ENCODE data around the gene SLC38A8. TPM values are rescaled to one million over a fixed set of nuclear protein-coding genes. Genes with fewer than 3 reads are reported as not detected.

The SLC38A8 gene
- polyA plus RNA-seq, 1 experiment = not detected

DNA sequence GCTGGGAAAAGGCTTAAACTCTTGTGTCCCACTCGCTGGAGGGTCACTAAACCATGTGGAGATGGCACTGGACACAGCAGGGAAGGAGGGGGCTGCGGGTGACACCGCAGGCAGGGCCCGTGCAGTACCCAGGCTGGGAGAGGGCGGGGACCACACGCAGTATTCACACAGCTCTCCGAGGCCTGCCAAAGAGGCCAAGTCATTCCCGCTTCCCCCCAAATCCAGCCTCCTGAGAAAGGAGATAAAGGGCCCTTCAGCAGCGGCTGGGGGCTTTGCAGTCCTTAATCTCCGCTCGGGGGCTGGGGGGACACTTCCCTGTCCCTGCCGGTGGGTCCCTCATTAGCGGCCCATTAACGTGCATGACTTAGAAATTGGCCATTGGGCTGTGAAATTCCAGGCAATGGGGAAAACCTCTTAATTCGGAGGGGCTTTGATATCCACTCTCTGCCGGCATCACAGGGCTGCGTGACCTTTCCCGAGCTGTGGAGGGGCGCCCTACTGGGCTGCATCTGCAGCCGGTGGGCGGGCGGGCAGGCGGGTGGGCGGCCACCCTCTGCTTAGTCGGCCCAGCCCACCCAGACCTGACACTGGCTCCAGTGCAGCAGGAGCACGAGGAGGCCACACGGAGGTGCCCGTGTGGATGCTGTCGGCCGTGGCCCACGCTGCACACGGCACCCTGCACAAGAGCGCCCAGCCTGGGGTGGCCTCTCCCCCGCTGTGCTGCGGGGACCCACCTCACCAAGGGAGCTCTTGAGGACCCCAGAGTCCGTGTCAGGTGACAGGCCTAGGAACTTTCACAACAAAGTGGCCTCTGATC, 2.6 kb upstream of the SLC38A8 start:
- POLR2A ChIA-PET = no interaction called here
- H3K27ac ChIP-seq (ENCODE audit: low read depth, low read length) = no peak overlapping the region
- no peaks in the 10 kb centered on the region; the same call in 1 of the 2 replicates for H3K9me3 ChIP-seq (ENCODE audit: control insufficient read depth, insufficient read depth, low read length)
- no peak for DNase-seq (ENCODE audit: low read depth, low spot score)
- H3K27me3 ChIP-seq (ENCODE audit: control insufficient read depth, insufficient read depth, low read length) = peaks cover 50% of the 10 kb centered on the region
- CTCF ChIA-PET = interaction anchor here (1.2 to 1.5 kb wide), 4 partner anchors 18 to 220 kb away, joined by 3 to 8 read pairs (median 4); no protein-coding TSS in a partner anchor
- TF ChIP-seq, protein P1, sequence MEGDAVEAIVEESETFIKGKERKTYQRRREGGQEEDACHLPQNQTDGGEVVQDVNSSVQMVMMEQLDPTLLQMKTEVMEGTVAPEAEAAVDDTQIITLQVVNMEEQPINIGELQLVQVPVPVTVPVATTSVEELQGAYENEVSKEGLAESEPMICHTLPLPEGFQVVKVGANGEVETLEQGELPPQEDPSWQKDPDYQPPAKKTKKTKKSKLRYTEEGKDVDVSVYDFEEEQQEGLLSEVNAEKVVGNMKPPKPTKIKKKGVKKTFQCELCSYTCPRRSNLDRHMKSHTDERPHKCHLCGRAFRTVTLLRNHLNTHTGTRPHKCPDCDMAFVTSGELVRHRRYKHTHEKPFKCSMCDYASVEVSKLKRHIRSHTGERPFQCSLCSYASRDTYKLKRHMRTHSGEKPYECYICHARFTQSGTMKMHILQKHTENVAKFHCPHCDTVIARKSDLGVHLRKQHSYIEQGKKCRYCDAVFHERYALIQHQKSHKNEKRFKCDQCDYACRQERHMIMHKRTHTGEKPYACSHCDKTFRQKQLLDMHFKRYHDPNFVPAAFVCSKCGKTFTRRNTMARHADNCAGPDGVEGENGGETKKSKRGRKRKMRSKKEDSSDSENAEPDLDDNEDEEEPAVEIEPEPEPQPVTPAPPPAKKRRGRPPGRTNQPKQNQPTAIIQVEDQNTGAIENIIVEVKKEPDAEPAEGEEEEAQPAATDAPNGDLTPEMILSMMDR (IDR thresholded peaks at IDR 0.05; ENCODE audit: low read depth, low read length) = no peak
- no peak overlapping the region for H3K4me3 ChIP-seq (ENCODE audit: low read depth, low read length)

DNA sequence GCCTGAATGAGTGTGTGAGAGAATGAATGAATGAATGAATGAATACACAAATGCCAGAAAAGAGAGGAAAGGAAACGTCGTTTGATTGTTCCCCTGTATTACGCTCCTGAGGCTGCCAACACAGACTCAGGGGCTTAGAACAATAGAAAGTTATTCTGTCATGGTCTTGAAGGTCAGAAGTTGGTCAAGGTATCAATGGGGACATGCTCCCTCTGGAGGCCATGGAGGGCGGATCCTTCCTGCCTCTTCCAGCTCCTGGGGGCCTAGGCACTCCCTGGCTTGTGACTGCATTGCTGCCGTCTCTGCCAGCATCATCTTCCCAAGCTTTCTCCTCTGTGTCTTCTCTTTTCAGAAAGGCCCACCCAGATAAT, 1.5 kb upstream of the SLC38A8 start:
- no peaks in the 10 kb centered on the region; the same call in 1 of the 2 replicates for H3K9me3 ChIP-seq (ENCODE audit: control insufficient read depth, insufficient read depth, low read length)
- TF ChIP-seq, protein P1 (IDR thresholded peaks at IDR 0.05; ENCODE audit: low read depth, low read length) = peak; percentile 47
- DNase-seq (ENCODE audit: low read depth, low spot score) = no peak
- H3K4me3 ChIP-seq (ENCODE audit: low read depth, low read length) = no peak overlapping the region
- H3K27me3 ChIP-seq (ENCODE audit: control insufficient read depth, insufficient read depth, low read length) = peaks cover 56% of the 10 kb centered on the region
- H3K27ac ChIP-seq (ENCODE audit: low read depth, low read length) = no peak overlapping the region
- POLR2A ChIA-PET = no interaction called here
- CTCF ChIA-PET = interaction anchor here (1.1 to 2.3 kb wide), 5 partner anchors 19 to 219 kb away, joined by 3 to 8 read pairs (median 4); no protein-coding TSS in a partner anchor

DNA sequence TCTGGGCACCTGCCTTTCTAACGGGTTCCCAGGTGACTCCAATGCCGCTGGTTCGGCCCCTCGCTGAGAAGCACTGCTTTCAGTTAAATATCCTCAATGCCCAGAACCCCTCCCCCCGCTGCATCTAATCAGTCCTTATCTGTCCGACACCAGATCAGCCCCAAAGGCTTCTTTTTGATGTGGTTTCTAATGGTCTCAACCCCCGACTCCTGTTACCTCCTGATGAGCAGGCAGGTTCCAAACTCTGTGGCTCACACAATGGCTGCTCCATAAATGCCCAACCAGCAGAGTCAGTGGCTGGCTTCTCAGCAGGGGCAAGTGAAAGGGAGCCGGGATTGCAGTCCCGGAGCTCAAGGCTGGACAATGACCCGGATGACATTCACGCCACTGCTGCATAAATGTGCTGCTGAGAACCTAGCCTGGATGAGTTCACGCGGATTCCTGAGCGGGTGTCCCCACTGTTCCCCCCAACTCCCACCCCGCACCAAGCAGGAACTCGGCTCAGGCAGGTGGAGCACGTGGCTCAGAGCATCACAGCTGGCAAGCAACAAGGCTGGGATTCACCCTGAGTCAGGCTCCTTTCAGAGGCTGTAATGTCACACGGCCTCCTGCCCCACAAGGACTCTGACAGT, 1.0 kb upstream of the SLC38A8 start:
- Histone ChIP-seq H3K9me3 (ENCODE audit: control insufficient read depth, insufficient read depth, low read length) (no peaks in the 10 kb centered on the region; the same call in 1 of the 2 replicates), H3K27ac (ENCODE audit: low read depth, low read length) (no peak overlapping the region), H3K4me3 (ENCODE audit: low read depth, low read length) (no peak overlapping the region), H3K27me3 (ENCODE audit: control insufficient read depth, insufficient read depth, low read length) (peaks cover 61% of the 10 kb centered on the region)
- ChIA-PET CTCF (interaction anchor here (0.6 to 2.3 kb wide), 5 partner anchors 20 to 268 kb away, joined by 3 to 8 read pairs (median 4); no protein-coding TSS in a partner anchor), POLR2A (no interaction called here)
- no peak for DNase-seq (ENCODE audit: low read depth, low spot score)
- TF ChIP-seq, protein P1 (IDR thresholded peaks at IDR 0.05; ENCODE audit: low read depth, low read length) = no peak

DNA sequence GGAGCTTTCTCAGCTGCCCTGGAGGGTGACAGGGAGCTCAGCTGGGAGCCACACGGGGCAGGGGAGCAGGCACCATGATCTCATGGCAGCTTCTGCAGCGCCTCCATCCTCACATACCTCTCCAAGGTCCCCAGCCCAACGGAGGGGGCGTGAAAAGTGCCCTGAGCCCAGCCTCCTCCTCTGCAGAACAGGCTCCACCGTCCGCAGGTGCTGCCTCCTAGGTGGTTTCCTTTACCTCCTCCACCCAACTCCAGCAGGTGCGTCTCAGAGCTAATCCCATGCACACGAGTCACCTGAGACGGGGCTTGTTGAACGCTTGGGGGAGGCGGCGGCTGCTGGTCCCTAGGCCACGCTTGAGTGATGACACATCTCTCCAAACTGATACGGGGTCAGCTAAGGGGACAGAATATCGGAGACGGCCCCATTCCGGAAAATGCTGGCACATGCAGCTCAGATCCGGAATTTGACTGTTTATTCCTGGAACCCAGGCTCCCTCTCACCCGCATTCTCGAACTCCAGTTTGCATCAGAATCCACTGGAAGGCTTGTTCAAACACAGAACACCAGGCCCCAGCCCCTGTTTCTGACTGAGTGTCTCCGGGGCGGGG, 387 bp upstream of the SLC38A8 start:
- CTCF ChIA-PET = interaction anchor here (0.6 to 2.3 kb wide), 3 partner anchors 23 to 269 kb away, joined by 3 to 8 read pairs (median 4); partner anchors contain the start of gene TAF1C
- Histone ChIP-seq H3K9me3 (ENCODE audit: control insufficient read depth, insufficient read depth, low read length) (no peaks in the 10 kb centered on the region; the same call in 1 of the 2 replicates), H3K27me3 (ENCODE audit: control insufficient read depth, insufficient read depth, low read length) (peaks cover 64% of the 10 kb centered on the region), H3K4me3 (ENCODE audit: low read depth, low read length) (no peak overlapping the region), H3K27ac (ENCODE audit: low read depth, low read length) (no peak overlapping the region)
- POLR2A ChIA-PET = no interaction called here
- DNase-seq (ENCODE audit: low read depth, low spot score) = no peak
- TF ChIP-seq, protein P1 (IDR thresholded peaks at IDR 0.05; ENCODE audit: low read depth, low read length) = no peak

Data from AG04450 (cell line).